ENCODE results near the gene MARCHF10.

DNA sequence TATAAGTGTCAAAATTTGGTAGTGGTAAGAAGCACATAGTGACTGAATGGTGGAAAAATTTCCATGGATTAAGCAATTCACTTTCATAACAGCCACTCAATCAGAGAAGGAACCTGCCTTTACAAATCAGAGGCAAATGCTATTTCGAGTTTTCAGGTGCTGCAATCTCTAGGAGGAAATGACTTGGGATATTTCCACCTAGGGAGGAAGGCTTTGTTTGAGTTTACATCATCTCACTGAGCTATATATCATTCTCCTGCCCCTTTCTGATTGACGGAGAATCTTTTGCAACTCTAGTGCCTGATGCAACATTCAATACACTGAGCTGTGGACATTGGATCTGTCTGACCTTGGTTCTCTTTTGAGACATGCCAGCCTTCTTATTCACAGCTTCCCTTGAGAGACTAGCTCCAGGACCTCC lies 26.3 kb downstream of the MARCHF10 start:
- TF ChIP-seq BHLHE40 (IDR thresholded peaks at IDR 0.05; ENCODE audit: borderline replicate concordance) (no peak), SP1 (IDR thresholded peaks at IDR 0.05) (no peak), NFRKB (IDR thresholded peaks at IDR 0.05) (no peak), ZNF384 (IDR thresholded peaks at IDR 0.05) (no peak), TARDBP (IDR thresholded peaks at IDR 0.05) (no peak)
